Tibial nerve (tissue), 4 donors: Measurements from ENCODE around the gene PKD2. TPM values are rescaled to one million over a fixed set of nuclear protein-coding genes. Genes with fewer than 3 reads are reported as not detected.

Experiments used
- DNase-seq, 2 donors: peaks; one replicate each; pipeline ENCODE4 v3.0.0-alpha.2; 2019; ENCODE audit warnings: low spot score in 2 of 2
- H3K27ac ChIP-seq, 4 donors: fragments of 200-600 bp; sonication (generic) in 3 of 4; one replicate each; pipeline ENCODE4 v1.5.1; 2017 to 2019; ENCODE audit warnings: mild to moderate bottlenecking in 1 of 4
- H3K27me3 ChIP-seq, 2 donors: fragments of 200-600 bp; sonication (generic) in 1 of 2; one replicate each; pipeline versions ENCODE4 v1.5.1 to v1.6.0; 2017 to 2019
- H3K36me3 ChIP-seq, 3 donors: fragments of 200-600 bp; sonication (generic); one replicate each; pipeline ENCODE4 v1.5.1; 2018 to 2019
- H3K4me1 ChIP-seq, 4 donors: fragments of 200-600 bp; sonication (generic) in 3 of 4; one replicate each; pipeline ENCODE4 v1.5.1; 2017 to 2019
- H3K4me3 ChIP-seq, 4 donors: fragments of 200-600 bp; sonication (generic) in 3 of 4; one replicate each; pipeline ENCODE4 v1.5.1; 2017 to 2019; ENCODE audit warnings: mild to moderate bottlenecking in 1 of 4, moderate library complexity in 1 of 4
- H3K9me3 ChIP-seq, 4 donors: fragments of 200-600 bp; sonication (generic) in 3 of 4; one replicate each; pipeline ENCODE4 v1.5.1; 2017 to 2019
- CTCF ChIP-seq, 5 experiments: fragments of 200-600 bp in 3 of 5; fragments of 450-650 bp in 2 of 5; sonication (generic) in 3 of 5; IDR thresholded peaks; one replicate each; pipeline ENCODE4 v1.5.1; 2016 to 2019; ENCODE audit warnings: antibody characterized with exemption in 5 of 5, mild to moderate bottlenecking in 3 of 5, moderate library complexity in 2 of 5
- EP300 ChIP-seq, 2 donors: sonication (generic); formaldehyde crosslinking; IDR thresholded peaks; one replicate each; pipeline ENCODE4 v1.6.1; 2017; ENCODE audit warnings: antibody characterized with exemption in 2 of 2, mild to moderate bottlenecking in 1 of 2
- POLR2A ChIP-seq, 2 donors: fragments of 450-650 bp; IDR thresholded peaks; one replicate each; pipeline ENCODE4 v1.6.1; 2017; ENCODE audit warnings: antibody characterized with exemption in 2 of 2, mild to moderate bottlenecking in 2 of 2, moderate library complexity in 2 of 2
- WGBS, 2 donors: methylation state at CpG; one replicate each; pipeline ENCODE4 v1.1.5; 2018; 5-methylcytosine and 5-hydroxymethylcytosine counted together
- total RNA-seq, 4 donors: library from RNA; depleted of rRNA; stranded (reverse); fragments of >200 nt; gene quantifications; one replicate each; pipeline ENCODE4 v1.1.0, GENCODE V29; 2016

The PKD2 gene
- total RNA-seq, 4 donors from 2014 or later: 92.7 to 117 (median 94.7) TPM

GRCh38 chr4:87975466-87975865 lies 32.0 kb upstream of the PKD2 start, which contains the start of gene SPP1:
Gene SPP1 (plus strand): TSS chr4:87975714. CDS start chr4:87976896, 1,182 bp downstream.
- TF ChIP-seq EP300 (IDR thresholded peaks at IDR 0.05): peak in 1 of 2 donors; percentile 11
- peak in 1 of 2 donors; percentile 36 for TF ChIP-seq POLR2A (IDR thresholded peaks at IDR 0.05)
- no peak for TF ChIP-seq CTCF (IDR thresholded peaks at IDR 0.05)
- Histone ChIP-seq H3K27me3 (no peaks in the 10 kb centered on the region), H3K9me3 (no peaks in the 10 kb centered on the region), H3K27ac (peak within 1 kb of the TSS in 2 of 4 donors; percentile 53 to 76), H3K4me1 (peaks cover 0 to 16% (median 7%) of the 10 kb centered on the region in 4 donors), H3K36me3 (no peaks in the 10 kb centered on the region), H3K4me3 (peak within 1 kb of the TSS in 1 of 4 donors; percentile 18)
- no peak for DNase-seq
- WGBS, 2 donors: 27 to 28% methylated on average over 8 of the region's 8 CpGs

- no peak for DNase-seq
- H3K27ac ChIP-seq: peak overlapping the region in 3 of 4 donors; percentile 25 to 76 (median 30)
- no peak overlapping the region for H3K4me3 ChIP-seq
- H3K9me3 ChIP-seq: no peaks in the 10 kb centered on the region
- H3K4me1 ChIP-seq: peaks cover 0 to 16% (median 7%) of the 10 kb centered on the region in 4 donors
- WGBS, 2 donors: 54 to 57% methylated on average over 5 of the region's 5 CpGs
- TF ChIP-seq CTCF (IDR thresholded peaks at IDR 0.05) (no peak), EP300 (IDR thresholded peaks at IDR 0.05) (no peak), POLR2A (IDR thresholded peaks at IDR 0.05) (no peak)
- no peaks in the 10 kb centered on the region for H3K36me3 ChIP-seq
- no peaks in the 10 kb centered on the region for H3K27me3 ChIP-seq
Observed at GRCh38 chr4:87977521-87978278, 29.7 kb upstream of the PKD2 start.

GRCh38 chr4:87978681-87979080 lies 28.8 kb upstream of the PKD2 start:
- Histone ChIP-seq H3K27ac (peak overlapping the region in 1 of 4 donors; percentile 15), H3K27me3 (no peaks in the 10 kb centered on the region), H3K4me1 (peaks cover 0 to 8% (median 3%) of the 10 kb centered on the region in 4 donors), H3K4me3 (no peak overlapping the region), H3K36me3 (no peaks in the 10 kb centered on the region), H3K9me3 (no peaks in the 10 kb centered on the region)
- DNase-seq: no peak
- WGBS, 2 donors: 96 to 100% methylated on average over 1 of the region's 1 CpG
- TF ChIP-seq EP300 (IDR thresholded peaks at IDR 0.05) (no peak), POLR2A (IDR thresholded peaks at IDR 0.05) (no peak), CTCF (IDR thresholded peaks at IDR 0.05) (no peak)

- no peaks in the 10 kb centered on the region for H3K27me3 ChIP-seq
- peaks cover 0 to 5% (median 2%) of the 10 kb centered on the region in 4 donors for H3K4me1 ChIP-seq
- H3K4me3 ChIP-seq: no peak overlapping the region
- no peak overlapping the region for H3K27ac ChIP-seq
- H3K9me3 ChIP-seq: no peaks in the 10 kb centered on the region
- no peak for TF ChIP-seq POLR2A (IDR thresholded peaks at IDR 0.05)
- no peak for TF ChIP-seq EP300 (IDR thresholded peaks at IDR 0.05)
- no peak for TF ChIP-seq CTCF (IDR thresholded peaks at IDR 0.05)
- DNase-seq: no peak
- 89 to 94% methylated on average over 1 of the region's 1 CpG for WGBS, 2 donors
- no peaks in the 10 kb centered on the region for H3K36me3 ChIP-seq
Observed at GRCh38 chr4:87979810-87980209, 27.6 kb upstream of the PKD2 start.

GRCh38 chr4:87981486-87981885 lies 25.9 kb upstream of the PKD2 start:
- no peak for TF ChIP-seq CTCF (IDR thresholded peaks at IDR 0.05)
- peak in 1 of 2 donors; percentile 14 for TF ChIP-seq EP300 (IDR thresholded peaks at IDR 0.05)

More at GRCh38 chr4:87981486-87981885, 25.9 kb upstream of the PKD2 start:
- no peaks in the 10 kb centered on the region for H3K9me3 ChIP-seq
- 92 to 97% methylated on average over 8 of the region's 8 CpGs for WGBS, 2 donors
- H3K4me1 ChIP-seq: peaks cover 0 to 3% (median 0%) of the 10 kb centered on the region in 4 donors
- H3K4me3 ChIP-seq: no peak overlapping the region
- H3K36me3 ChIP-seq: no peaks in the 10 kb centered on the region
- H3K27me3 ChIP-seq: no peaks in the 10 kb centered on the region
- H3K27ac ChIP-seq: no peak overlapping the region
- no peak for DNase-seq
